ENCODE data around the gene TMEM220.
"Not testable (repeated sequence)": the region's sequence is repeated elsewhere in the genome, so short reads cannot be mapped to it uniquely, and the experiment has no call there.

TMEM220 gene

GRCh38 chr17:10728331-10728892 lies 1.4 kb downstream of the TMEM220 start:
- DNase-seq (ENCODE audit: low spot score), result no peak

GRCh38 chr17:10727192-10727591 lies 2.6 kb downstream of the TMEM220 start:
- DNase-seq (ENCODE audit: low spot score), result no peak

DNA sequence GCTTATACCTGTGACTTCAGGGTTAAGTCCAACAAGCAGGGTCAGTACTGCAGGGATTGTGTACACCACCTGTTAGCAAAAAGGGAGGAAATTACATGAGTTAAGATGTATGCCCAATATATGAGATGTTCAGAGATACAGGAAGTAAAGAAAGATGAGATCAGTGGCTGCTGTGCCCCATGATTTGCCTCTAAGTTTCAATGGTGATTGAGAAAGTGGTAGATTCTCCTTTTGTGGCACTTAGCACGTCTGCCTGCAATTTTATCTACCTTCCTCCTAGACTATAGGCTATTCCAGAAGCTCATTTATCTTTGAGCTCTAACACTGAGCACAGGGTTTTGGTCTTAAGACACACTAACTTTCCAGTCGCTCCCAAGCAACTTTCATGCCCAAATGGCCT lies 3.6 kb downstream of the TMEM220 start:
- DNase-seq (ENCODE audit: low spot score), result no peak

GRCh38 chr17:10725262-10725661 lies 4.6 kb downstream of the TMEM220 start:
- no peak for DNase-seq (ENCODE audit: low spot score)

DNA sequence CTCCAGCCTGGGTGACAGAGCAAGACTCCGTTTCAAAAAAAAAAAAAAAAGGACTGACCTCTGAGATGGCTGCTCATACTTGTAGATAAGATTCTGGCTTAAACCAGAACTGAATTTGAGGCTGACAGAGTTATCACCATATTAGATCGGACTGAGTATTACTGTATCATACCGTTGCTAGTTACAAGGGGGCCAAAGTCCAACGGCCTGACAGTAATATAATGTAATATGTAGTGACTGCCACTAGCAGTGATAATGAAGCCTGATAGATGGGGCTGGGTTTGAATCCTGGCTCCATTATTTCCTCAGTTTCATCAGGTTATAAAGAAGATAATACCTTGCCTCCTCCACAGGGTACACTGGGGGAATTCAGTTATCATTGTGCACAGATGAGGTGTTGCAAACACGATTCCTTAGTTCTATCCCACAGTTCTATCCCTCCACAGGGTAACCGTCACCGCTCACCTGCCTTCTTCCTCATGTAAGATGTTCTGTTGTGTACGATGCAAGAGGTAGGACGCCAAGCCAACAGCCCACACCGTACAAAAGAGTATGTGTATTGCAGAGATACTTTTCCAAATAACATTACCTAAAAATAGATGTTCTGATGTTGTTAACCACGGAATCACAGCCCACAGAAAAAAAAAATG lies 5.2 kb downstream of the TMEM220 start:
- no peak for DNase-seq (ENCODE audit: low spot score)

DNA sequence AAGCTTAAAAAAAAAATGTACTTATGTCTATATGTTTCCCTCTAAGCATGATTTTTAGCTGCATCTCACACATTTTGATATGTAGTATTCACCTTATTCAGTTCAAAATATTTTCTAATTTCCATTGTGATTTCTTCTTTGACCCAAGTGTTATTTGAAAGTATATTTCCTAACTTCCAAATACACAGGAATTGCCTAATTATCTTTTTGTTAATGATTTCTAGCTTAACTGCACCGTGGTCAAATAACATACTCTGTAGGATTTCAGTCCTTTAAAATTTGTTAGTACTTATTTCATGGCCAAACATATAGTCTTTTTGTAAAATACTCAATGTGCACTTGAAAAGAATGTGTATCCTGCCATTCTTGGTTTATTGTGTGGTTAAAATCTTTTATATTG lies 11.3 kb downstream of the TMEM220 start:
- no peak for DNase-seq (ENCODE audit: low spot score)

- no peak for DNase-seq (ENCODE audit: low spot score)
Measured at GRCh38 chr17:10716218-10716617, 13.6 kb downstream of the TMEM220 start.

GRCh38 chr17:10713318-10713717 lies 16.5 kb downstream of the TMEM220 start:
- DNase-seq (ENCODE audit: low spot score), result no peak

DNA sequence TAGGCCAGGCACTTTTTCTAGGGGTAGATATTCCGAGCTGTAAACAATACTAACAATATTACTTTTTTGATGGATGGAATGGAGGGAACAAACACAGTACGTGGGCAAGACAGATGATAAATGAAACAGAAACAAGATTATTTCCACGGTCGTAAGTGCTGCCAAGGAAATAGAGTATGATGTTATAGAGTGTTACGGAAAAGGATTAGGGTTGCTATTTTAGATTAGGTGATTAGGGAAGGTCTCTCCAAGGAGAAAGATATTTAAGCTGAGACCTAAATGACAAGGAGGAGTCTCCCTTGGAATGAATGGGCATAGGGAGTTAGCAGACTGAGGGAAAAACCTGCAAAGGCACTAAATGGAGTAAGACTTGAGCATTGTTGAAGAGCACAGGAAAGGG lies 24.1 kb downstream of the TMEM220 start:
- no peak for DNase-seq (ENCODE audit: low spot score)

- no peak for DNase-seq (ENCODE audit: low spot score)
Measured at GRCh38 chr17:10702574-10702973, 27.2 kb downstream of the TMEM220 start.

GRCh38 chr17:10699856-10700255 lies 30.0 kb downstream of the TMEM220 start:
- peak; percentile 6 for DNase-seq (ENCODE audit: low spot score)

DNA sequence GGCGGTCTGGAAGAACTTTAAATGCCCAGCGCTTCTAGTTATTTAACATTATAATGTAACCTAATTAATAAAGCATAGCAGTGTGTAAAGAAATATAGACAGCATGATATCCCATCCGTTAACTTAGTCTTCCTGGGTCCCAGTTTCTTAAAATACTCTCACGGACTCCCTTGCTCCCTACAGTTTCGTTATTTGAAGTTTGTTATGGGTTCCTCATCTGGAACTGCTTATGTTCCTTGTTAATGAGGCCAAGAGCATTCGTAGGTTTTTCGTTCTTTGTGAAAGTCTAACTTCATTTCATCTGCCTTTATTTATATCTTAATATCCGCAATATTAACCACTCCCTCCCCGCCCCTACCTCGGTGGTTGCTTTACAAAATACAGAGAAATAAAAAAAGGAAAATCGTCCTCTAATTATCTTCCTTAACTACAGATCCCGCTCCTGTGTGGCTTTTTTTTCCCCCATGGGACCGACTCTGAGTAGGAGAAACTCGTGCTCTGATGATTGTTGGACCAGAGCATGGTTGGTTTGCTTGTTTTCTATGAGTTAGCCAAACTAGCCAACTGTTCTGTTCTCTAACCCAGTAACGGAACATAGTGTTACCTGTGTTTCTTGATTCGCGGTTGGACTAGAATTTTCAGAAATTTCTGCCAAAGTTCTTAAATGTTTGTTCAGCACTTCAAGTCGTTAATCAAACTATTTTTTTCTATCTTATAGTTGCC lies 31.6 kb downstream of the TMEM220 start:
- DNase-seq (ENCODE audit: low spot score), result peak; percentile 11

DNA sequence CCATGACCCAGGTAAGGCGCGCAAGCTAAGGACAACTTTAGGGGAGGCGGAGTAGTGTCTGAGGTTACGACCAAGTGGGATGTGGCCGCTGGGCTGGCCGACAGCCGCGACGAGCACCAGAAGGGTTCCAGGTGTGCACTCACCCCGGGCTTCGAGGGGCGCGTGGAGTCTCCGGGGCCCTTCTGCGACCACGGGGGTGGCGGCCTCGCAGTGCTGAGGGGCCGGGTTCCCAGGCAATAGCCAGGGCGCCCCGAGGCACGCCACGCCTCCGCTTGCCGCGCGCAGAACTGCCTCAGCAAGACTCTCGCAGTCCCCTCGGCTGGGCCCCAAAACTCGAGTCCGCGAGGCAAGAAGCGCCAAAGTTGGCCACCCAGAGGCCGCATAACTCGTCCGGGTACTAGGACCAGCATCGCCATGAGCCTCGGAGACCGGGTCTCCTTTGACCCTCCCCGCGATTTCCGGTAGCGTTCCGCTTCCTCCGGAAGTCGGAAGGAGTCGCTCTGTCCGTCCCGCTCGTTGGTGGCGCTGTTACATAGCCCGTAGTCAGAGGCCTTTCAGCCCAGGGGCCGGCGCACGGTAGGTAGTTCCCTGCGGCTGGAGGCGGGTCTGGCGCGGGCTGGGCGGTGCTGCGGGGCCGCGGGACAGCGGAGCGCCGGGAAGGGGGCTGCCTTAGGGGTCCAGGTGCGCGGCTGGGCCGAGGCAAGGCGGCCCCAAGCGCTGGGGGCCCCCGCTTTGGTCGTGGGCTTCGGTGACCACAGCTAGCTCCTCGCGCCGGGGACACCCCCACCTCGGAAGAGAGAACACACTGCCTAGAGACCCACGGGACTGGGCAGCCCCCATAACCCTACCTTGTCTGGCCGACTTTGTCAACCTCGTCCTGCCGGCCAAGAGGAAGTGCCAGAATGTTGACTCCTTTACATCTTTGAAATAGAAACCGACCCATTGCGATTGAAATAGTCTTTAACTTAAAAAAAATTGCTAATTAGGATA lies 32.4 kb downstream of the TMEM220 start, which contains the start of the genes ADPRM and SCO1:
TSS of gene ADPRM (plus strand) at position 503 of the 990 bp plus-strand sequence. CDS start 7,333 bp downstream, outside the sequence.
TSS of gene SCO1 (minus strand) at position 442 of the 990 bp plus-strand sequence. CDS start at position 416, 26 bp downstream.
- peak; percentile 88 for DNase-seq (ENCODE audit: low spot score)

- DNase-seq (ENCODE audit: low spot score), result not testable (repeated sequence)
Measured at GRCh38 chr17:10695875-10696407, 33.9 kb downstream of the TMEM220 start.

- no peak for DNase-seq (ENCODE audit: low spot score)
Measured at GRCh38 chr17:10687499-10687898, 42.3 kb downstream of the TMEM220 start.

DNA sequence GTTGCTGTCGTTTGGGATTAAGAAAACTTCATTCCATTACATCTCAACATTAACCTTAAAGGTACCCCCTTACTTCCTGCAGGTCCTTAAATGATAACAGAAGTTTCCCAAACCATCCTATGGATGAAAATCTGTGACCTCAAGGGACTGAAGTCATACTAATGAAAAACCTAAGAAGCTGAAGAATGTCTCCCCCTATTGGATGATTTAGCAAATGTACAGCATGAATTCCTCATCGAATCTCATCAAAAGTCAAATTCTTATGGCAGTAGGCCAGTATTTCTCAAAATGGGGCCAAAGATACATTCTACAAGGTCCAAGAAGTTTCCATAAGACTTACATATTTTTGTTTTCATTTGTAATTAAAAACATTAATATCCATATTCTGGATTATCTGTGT lies 46.0 kb downstream of the TMEM220 start:
- DNase-seq (ENCODE audit: low spot score), result peak; percentile 8

GRCh38 chr17:10681866-10682446 lies 47.9 kb downstream of the TMEM220 start:
- no peak for DNase-seq (ENCODE audit: low spot score)

GRCh38 chr17:10674704-10675103 lies 55.1 kb downstream of the TMEM220 start:
- no peak for DNase-seq (ENCODE audit: low spot score)

DNA sequence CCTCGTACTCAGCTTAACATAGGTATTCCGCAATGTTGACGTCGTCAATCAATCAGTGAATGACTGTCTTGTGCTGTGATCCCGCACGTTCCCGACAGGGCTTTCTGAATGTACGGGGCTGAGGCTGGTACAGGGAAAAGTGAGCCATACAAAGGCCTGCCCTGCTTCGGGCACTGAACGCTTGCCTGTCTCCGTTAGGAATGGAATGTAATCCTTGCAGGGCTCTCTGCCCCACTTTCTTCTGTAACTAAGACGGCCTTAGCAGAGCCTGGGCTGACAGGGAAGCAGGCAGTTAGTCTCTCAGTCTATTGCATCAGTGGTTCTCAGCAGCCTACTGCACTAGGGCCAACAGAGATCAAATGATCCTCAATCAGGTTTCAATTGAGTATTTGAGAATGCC lies 56.5 kb downstream of the TMEM220 start:
- DNase-seq (ENCODE audit: low spot score), result no peak

DNA sequence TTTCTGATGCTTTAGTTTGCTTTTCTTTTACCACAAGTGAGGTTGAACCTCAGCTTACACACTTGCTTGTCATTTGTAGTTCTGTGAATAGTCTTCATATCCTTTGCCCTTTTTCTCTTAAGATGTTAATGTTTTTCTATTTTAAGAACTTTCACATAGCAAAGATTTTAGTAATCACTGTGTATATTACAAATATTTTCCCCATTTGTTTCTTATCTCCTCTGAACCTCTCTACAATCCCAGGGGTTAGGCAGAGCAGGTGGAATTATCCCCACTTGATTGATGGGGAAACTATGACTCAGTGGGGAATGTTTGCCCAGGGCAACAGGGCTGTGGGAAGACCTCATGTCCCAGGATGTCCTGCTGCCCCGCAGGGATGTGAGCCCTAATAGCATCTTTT lies 61.0 kb downstream of the TMEM220 start:
- DNase-seq (ENCODE audit: low spot score), result no peak

GRCh38 chr17:10666906-10667305 lies 62.9 kb downstream of the TMEM220 start:
- no peak for DNase-seq (ENCODE audit: low spot score)

Measured in germinal center (tissue), 1 donor.